Stimulated activated naive CD4-positive, alpha-beta T cell treated with Interleukin-2 at 50 U/mL for 16 hours (primary cell): ENCODE data around the gene RUFY4.

Experiments used
- DNase-seq: peaks from one replicate; lab custom pipeline; 2025; lab: John Stamatoyannopoulos, UW

RUFY4 gene, protein sequence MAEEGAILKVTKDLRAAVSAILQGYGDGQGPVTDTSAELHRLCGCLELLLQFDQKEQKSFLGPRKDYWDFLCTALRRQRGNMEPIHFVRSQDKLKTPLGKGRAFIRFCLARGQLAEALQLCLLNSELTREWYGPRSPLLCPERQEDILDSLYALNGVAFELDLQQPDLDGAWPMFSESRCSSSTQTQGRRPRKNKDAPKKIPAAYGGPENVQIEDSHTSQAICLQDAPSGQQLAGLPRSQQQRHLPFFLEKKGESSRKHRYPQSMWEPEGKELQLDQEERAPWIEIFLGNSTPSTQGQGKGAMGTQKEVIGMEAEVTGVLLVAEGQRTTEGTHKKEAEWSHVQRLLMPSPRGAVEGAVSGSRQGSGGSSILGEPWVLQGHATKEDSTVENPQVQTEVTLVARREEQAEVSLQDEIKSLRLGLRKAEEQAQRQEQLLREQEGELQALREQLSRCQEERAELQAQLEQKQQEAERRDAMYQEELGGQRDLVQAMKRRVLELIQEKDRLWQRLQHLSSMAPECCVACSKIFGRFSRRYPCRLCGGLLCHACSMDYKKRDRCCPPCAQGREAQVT

DNA sequence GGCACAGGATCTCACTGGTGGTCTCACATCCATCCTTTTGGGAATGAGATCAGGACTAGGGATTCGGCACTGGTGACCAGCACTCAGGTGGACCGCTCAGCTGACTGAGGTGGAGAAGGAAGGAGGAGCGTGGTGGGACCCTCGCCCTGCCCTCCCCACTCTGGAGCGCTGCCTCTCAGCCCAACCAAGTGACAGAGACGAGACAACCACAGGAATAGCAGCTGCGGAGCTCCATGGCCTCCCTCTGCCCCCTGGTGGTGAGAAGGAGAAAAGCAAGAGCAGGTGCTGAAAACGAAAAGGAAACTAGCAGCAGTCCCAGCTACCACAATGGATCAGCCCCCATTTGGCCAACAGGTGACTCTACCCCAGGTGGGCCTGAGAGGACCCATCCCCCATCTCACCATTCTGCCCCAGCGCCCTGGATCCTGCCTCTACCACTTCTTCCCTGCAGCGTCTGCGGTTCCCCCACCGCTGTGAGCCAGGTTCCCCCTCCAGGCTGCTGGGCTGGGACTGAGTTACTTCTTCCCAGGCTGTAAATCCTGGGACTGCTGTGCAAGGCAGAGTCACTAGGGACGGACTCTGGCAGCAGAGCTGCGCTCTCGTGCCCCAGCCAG is at the start of gene RUFY4:
TSS of gene RUFY4 (plus strand) at position 533 of the 614 bp plus-strand sequence. CDS start 1,353 bp downstream, outside the sequence.
- peak; percentile 38 for DNase-seq

DNA sequence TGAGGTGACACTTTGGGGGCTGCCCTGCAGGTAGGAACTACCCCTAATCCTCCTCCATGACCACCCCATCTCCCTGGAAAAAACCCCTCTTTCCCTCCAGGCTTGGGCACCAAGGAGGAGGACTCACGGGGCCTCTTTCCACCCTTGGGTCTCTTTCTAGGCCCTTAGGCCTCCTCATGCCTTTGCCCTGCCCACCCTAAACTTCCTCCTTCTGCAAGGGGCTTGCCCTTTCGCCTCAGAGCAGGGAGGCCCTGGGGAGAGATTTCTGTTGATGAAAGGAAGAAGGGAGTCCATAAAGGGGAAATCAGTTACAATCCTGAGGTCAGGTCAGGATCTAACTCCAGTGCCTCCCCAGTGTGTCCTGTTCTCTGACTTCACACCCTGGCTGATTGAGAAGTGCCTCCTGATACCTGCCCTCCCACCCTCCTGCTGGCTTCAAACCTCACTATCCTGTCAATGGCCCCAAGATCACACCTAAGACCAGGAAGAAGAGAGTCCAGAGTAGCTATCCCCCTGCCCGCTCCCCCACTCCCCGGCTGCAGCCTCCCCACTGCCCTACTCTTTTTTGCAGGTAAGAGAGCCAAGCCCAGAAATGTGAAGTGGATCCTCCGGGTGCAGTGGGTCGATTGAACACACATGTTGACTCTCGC is 49.5 kb upstream of the RUFY4 start:
- DNase-seq = no peak

DNA sequence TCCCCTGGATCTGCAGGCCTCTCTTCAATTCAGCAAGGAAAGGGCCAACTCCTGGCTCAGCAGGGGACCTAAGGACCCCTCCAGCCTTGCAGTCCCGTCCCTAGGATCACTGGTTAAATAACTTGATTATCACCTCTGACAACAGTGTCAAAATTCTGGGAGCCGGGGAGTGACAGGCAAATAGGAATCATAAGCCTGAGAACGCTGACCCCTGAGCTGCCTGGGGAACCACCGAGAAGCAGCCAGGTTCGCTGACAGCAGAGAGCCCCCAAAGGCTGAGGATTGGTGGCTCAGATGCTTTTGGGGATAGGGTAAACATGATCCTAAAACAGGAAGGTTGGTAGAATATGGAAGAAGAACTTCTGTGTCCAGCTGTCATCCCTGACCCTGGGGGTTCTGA is 48.8 kb upstream of the RUFY4 start:
- DNase-seq = no peak

DNA sequence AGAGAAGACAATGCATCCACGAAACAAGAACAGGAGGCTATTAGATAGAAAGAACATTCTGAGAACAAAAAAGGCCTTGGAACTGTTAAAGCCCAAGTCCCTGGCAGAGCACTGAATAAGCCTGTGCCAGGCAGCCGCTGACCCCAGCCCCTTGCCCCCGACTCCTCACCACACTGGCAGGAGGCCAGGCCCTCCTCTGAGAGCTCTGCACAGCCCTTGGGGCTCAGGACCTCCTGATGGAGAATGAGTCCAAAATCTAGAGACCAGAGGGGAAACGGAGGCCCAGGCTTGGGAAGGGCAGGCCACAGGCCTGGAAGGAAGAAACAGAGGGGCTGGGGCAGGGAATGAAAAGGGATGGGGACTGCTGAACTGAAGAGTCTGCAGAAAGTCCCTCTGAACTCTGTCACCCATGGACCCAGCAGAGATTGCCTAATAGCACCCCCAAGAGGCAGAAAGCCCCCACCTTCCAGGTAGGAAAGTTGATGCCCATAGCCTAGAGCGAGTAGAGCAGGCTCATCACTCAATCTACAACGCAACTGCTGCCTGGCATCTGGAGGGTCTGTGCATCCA is 48.0 kb upstream of the RUFY4 start:
- DNase-seq = no peak

DNA sequence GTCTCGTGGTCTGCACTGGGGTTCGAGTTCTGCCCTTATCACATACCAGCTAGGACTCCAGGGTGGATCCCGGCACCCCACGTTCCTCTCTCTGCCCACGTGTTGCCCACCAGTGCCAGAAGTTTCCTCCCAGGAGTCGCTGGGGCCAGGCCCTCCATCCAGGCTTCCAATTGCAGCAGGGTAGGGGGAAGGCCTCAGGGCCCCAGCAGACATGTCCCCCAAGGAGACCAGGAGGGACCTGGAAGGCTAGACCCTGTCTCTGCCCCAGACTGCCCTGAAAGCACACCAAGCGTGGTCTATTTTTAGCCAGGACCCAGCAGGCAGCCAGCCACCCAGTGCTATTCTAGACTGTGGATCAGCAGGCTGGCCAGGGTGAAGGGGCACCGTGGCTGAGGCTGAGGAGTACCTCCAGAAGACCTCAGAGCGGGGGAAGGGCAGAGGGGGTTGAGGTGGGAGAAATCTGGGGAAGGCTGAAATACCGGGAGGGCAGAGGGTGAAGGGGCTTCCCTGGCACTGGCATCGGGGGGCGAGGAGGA is 47.4 kb upstream of the RUFY4 start:
- DNase-seq = no peak

DNA sequence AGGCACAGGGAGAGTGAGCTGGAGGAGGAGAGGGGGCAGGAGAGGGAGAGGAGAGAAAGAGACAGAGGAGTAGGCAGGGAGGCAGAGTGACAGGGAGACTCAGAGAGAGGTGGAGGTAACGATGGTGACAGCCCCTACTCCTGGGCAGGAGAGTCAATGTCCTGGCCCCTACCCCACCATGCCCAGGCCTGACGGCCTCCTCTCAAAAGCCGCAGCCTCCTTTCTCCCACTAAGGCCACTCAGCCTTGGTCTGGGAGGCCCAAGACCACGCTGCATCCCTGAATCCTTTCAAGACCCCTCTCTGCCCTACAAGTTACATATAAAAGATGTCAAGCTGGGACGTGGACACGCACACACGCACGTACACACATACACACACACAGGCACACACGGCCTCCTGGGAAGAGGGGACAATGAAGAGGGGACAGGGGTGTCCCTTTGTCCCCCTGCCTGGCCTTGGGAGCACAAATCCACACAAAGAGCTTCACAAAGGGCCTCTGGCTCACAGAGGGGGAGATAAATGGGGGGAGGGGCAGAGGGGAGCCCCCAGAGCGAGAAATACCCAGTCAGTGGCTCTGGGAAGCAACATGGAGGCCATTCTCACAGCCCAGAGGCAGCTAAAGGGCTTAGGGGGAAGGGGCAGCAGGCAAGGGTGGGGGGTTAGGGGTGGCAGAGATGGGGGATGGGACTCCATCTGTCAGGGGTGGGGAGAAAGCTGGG is 46.8 kb upstream of the RUFY4 start:
- DNase-seq = no peak

DNA sequence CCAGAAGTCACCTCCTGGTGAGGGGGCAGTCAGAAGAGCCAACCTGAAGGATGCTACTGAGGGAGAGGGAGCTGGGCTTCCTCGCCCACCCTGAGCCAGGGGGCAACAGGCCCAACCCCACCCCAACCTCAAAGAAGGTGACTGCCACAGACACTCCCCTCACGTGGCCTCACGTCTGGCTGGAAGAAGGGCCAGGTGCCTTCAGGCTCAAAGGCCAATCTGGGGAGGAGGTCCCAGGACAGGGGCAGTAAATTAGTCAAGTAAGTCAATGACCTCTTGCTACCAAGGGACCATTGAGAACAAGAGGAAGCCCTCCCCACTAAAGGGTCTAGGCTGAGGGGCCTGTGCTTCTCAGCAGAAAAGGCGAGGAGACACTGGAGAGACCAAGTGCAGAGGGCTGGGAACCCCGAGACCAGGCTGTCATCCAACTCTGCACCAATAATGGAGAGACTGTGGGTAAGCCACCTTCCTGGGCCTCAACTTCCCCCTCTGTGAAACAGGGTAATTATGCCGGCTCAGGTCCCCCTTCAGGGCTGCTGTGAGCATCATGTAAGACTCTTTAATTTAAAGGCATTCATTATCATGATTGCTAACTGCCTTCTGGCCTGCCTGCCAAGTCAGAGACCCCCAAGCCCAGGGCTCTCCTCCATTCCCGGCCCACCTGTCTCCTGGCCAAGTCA is 46.1 kb upstream of the RUFY4 start:
- DNase-seq = no peak

DNA sequence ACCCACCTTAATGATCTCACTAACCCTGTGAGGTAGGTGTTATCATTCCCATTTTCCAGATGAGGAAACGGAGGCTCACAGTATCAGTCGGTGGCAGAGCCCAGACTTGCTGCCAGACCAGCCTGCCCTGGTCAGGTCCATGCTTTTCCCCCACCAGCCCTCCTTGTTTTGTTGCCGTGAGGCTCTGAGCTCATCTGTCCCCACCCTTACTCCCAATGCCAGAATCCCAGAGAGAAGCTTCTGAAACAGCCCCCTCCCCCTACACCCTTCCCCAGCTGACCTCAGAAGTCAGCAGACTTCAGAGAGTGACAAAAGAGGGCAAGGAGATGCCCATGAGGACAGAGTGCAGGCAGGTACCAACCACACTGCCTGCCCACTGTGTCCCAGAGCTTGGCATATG is 45.4 kb upstream of the RUFY4 start:
- DNase-seq = no peak

DNA sequence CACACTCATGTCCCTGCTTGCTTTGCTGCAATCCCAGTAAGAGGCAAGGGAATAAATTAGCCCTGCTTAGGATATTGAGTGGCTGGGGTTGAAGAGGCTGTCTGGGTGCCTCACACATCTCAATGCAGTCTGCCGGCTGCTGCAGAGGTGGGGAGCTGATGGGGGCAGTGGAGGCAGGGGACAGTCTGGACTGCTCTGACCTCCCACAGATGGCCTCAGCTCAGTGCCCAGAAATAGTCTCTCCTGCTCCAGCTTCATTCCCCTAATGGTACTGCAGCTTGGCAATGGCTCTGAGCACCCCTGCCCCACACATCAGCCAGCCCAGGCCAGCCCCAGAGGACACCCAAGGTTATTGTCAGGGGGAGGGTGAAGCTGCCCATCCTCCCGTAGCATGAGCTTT is 44.7 kb upstream of the RUFY4 start:
- no peak for DNase-seq

DNA sequence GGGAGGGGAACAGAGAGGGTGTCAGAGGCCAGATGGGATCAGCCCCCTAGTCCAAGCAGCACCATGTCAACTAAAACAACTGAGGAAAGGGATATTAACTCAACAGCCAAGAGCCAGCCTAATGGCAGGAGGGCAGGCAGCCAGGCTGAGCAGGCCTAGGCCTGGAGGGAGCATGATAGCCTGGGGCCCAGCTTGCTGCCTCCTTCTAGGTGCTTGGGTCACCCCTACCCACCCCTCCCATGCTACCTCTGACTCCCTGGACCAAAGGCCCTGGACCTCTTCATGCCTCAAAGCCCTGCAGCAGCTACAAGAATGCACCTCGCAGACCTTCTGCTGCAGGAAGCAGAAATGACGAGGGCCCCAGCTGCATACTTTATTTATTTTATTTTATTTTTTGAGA is 44.2 kb upstream of the RUFY4 start:
- DNase-seq = no peak

DNA sequence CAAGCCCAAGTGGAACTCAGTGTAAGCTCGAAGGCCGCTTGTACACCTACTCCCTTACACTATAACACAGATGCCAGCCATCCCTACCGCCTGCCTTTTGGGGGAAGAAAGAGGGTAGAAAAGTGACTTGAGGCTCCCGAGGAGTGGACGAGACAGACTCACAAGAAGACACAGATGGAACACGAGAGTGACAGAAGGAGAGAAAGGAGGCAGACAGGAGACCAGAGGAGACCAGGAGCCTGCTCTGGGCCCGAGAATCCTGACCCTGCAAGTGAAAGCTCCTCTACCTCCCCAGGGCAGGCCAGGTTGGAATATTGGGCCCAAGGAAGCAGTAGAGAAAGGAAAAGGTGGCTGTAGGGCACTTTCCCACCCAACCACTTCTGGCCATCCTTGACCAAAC is 42.8 kb upstream of the RUFY4 start:
- no peak for DNase-seq

DNA sequence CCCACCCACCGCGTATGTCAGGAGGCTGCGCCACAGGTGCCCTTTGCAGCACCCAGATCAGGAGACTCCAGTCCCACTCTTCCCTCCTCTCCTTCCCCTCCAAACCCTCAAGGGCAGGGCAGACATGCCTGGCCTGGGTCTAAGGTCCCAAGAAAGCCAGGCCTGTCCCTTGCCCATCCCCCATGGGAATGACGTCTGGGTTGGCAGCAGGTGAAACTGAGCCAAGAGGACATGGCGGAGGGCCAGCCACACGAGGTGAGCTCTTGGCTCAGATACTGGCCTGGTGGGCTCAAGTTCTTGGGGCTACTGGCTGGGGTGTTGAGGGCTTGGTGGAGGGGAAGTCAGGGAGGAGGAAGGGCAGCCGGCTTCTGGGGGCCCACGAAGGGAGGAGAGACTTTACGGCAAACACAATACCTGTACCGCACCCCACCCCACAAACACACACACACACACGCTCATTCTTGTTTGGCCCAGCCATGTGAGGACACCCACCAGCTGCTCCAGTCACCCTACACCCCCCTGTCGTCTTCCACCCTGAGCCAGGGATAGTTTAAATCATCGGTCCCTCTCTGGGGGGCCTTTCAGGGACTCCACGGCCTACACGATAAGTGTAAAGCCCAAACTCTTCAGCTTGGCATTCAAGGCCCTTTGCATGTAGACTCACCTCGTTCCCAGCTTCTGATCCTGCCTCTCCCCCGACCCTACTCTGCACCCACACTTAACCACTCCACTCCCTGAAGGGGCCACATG is 42.2 kb upstream of the RUFY4 start:
- DNase-seq = no peak

DNA sequence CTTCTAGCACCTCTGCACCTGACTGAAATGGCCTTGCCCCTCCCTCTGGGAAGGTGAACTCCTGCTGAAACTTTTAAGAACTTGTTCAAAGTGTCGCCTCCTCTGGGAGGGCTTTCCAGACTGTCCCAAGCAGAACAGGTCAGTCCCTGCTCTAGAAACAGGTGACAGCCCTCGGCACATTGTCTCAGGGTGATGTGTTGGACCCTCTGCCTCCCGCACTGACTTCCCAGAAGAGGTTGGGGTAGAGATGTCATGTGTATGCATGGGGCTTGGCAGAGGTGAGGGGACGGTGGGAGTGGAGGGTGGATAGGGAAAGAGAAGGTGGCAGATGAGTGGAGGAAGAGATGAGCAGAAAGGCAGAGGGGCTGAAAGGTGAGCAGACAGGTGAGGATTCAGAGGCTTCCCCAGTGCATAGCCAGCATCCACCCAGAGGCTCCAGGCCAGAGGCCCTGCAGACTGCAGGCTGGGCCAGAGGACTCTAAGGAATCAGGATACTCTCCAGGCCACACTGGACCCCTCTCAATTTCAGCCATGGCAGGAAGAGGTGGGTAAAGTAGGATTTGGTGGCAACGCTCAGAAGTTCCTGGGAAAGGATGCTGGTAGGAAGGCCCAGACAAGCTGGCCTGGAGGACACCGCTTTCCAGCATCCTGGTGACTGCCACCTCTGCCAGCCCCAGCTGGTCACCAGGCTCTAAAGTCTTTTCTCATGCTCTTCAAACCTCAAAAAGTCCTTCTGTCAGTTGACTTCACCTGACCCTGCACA is 41.4 kb upstream of the RUFY4 start:
- no peak for DNase-seq

DNA sequence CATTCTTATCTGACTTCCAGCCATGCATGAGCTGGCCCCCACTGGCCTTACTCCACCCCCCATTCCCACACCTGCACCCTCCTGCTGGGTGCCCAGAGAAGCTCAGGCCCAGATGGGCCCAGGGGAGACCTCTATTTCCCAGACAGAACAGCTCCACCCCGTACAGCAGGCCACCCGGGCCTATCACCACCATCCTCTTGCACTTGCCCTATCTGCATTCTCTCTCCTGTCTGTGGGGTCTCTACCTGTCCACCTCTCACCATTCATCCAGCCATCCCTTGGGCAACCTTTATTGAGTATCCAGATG is 40.9 kb upstream of the RUFY4 start:
- DNase-seq = no peak

DNA sequence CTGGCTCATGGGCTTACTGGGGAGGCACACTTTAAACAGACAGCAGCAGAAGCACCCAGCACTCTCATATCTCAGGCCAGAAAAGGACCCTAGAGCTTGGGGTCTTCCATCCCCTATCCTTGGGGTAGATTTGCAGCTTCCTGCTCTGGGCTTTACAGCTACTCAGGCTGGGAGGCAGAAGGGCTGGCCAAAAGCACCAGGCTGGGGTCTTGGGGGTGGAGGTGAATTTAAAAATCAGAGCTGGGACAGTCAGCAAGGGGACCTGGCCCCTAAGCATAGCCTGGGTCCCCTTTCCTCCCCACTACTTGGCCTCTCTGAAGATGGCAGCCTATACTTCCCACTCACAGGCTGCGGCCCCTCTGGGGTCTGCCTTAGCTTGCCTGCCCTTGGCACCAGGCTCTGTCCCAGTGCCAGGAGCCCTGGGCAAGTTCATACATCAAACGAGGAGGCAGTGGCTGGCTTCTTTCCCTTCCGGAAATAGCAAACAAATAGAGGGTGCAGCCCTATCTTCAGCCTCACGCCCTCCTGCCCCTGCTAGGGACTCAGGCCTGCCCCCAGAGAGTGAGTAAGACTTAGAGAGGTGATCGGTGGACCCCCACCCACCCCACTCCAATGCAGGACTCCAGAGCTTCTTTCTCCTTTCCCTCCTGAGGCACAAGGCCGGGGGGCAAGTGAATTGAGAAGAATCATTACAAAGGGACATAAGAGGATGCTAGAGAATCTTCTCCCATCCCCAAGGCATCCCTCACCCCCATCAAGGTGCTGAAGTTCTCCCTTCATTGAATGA is 40.3 kb upstream of the RUFY4 start:
- DNase-seq = no peak

DNA sequence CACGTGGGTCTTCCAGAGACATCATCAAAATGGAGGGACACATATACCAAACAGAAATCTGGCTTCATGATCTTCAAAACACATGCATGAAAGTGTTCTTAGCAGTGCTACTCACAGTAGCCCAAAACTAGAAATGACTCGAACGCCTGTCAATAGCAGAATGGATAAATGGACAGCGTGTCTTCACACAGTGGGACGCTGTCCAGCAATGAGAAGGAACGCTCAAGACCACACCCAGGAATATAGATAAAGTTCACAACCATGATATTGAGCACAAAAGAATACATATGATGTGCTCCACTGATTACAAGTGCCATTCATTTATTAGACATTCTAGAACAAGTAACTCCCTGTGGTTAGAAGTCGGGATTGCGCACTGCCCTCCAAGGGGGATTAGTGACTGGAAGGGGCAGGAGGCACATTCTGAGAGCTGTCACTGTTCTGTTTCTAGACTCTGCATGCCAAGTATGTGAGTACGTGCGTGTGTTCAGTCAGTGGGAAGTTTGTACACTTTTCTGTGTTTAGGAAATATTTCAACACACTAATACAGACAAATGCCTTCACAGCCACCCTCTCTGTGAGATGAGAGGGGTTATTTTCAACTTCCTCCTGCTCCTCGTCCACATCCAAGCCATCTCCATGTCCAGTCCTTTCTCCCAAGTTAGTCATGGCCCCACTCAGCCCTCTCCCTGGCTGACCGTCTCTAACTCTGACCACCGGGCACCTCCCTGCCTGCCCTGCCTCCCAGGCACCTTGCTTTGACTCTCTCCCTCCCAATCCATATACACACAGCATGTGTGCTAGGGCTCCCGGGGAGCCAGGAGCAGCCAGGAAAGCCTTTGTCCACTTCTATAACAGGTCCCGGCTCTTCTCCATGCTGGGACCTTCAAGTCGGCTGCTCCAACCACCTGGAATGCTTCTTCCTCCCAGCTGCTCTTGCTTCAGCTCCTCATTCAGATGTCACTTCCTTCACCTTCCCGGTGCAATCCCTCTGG is 39.4 kb upstream of the RUFY4 start:
- no peak for DNase-seq

DNA sequence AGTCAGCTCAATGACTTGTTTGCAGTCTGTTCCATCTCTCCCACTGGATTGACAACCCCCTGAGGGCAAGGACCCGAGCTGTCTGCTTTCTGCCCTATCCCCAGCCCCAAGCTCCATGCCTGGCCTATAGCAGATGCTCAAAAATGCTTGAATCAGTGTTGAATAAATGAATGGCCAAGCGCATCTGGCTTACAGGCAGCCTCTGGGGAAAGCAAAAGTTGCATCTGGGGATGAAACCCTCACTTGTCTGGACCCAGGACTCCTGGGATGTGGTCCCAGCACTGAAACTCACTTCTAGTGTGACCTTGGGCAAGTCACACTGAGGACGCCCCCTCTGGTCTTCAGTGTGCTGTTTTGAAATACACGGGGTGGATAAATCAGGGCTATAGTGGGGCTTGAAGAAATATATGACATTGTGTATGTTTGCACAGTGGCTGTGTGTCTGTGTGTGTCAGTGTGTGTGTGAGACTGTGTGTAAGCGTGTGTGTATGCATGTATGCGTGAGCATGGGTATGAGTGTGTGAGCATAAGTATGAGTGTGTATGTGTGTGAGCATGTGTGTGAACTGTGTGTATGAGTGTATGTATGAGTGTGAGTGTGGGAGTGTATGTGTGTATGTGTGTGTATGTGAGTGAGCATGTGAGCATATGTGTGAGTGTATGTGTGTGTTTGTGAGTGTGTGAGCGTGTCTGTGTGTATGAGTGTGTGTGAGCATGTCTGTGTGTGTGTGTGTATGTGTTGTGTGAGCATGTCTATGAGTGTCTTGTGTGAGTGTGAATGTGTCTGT is 38.5 kb upstream of the RUFY4 start:
- no peak for DNase-seq
